Esophagus muscularis mucosa (tissue), 3 donors: ENCODE measurements around the gene MOCS1.

Experiments used
- CTCF ChIP-seq, 3 experiments: fragments of 200-600 bp in 2 of 3; fragments of 450-650 bp in 1 of 3; sonication (generic) in 2 of 3; IDR thresholded peaks; one replicate each; pipeline ENCODE4 v1.5.1; 2017 to 2019; ENCODE audit warnings: antibody characterized with exemption in 3 of 3, mild to moderate bottlenecking in 2 of 3, moderate library complexity in 1 of 3
- EP300 ChIP-seq: sonication (generic); formaldehyde crosslinking; IDR thresholded peaks from one replicate; pipeline ENCODE4 v1.6.1; 2017; ENCODE audit warnings: antibody characterized with exemption

GRCh38 chr6:39876826-39877225, 57.4 kb downstream of the MOCS1 start:
- no peak for TF ChIP-seq CTCF (IDR thresholded peaks at IDR 0.05)
- TF ChIP-seq EP300: no peak
